HG02623 (cell line): ENCODE measurements around the gene NRCAM.

Experiments
- ATAC-seq: cut with Tn5 transposase; IDR thresholded peaks from one replicate; pipeline ENCODE4 v1.9.1; 2021; ENCODE audit warnings: moderate library complexity; ENCODE audit not compliant: unreplicated experiment

The NRCAM gene

GRCh38 chr7:108137993-108138392, 318.2 kb downstream of the NRCAM start:
- ATAC-seq, result no peak

- ATAC-seq, result no peak
Observed at GRCh38 chr7:108137040-108137439, 319.2 kb downstream of the NRCAM start.

- ATAC-seq, result peak; percentile 21
Observed at GRCh38 chr7:108136191-108136688, 320.0 kb downstream of the NRCAM start.

- peak; percentile 97 for ATAC-seq
Observed at GRCh38 chr7:108135446-108136190, 320.6 kb downstream of the NRCAM start.

GRCh38 chr7:108134486-108134885, 321.8 kb downstream of the NRCAM start:
- ATAC-seq, result no peak

- ATAC-seq, result no peak
Observed at GRCh38 chr7:108132551-108133265, 323.5 kb downstream of the NRCAM start.

- no peak for ATAC-seq
Observed at GRCh38 chr7:108130261-108130660, 326.0 kb downstream of the NRCAM start, which contains the start of gene LAMB4. Gene LAMB4, minus strand, starts transcription at chr7:108130361. Its CDS starts 7,197 bp downstream, at chr7:108123164.

- no peak for ATAC-seq
Observed at GRCh38 chr7:108129018-108129965, 326.9 kb downstream of the NRCAM start.

- no peak for ATAC-seq
Observed at GRCh38 chr7:108128514-108128913, 327.7 kb downstream of the NRCAM start.

- no peak for ATAC-seq
Observed at GRCh38 chr7:108127461-108127860, 328.8 kb downstream of the NRCAM start.

- ATAC-seq, result no peak
Observed at GRCh38 chr7:108124820-108125219, 331.4 kb downstream of the NRCAM start.

GRCh38 chr7:108122181-108122580, 334.1 kb downstream of the NRCAM start:
- no peak for ATAC-seq

- ATAC-seq, result no peak
Observed at GRCh38 chr7:108120933-108121332, 335.3 kb downstream of the NRCAM start.

GRCh38 chr7:108120196-108120595, 336.0 kb downstream of the NRCAM start:
- ATAC-seq, result no peak

- no peak for ATAC-seq
Observed at GRCh38 chr7:108118959-108119358, 337.3 kb downstream of the NRCAM start.

GRCh38 chr7:108114117-108114841, 342.0 kb downstream of the NRCAM start:
- ATAC-seq, result no peak

- no peak for ATAC-seq
Observed at GRCh38 chr7:108112683-108113082, 343.6 kb downstream of the NRCAM start.

- ATAC-seq, result peak; percentile 44
Observed at GRCh38 chr7:108109221-108109908, 346.9 kb downstream of the NRCAM start.

- ATAC-seq, result no peak
Observed at GRCh38 chr7:108108131-108108530, 348.1 kb downstream of the NRCAM start.

GRCh38 chr7:108104324-108104723, 351.9 kb downstream of the NRCAM start:
- ATAC-seq, result no peak
